H1 (cell line): ENCODE data around the gene RAB7B. TPM values are rescaled to one million over a fixed set of nuclear protein-coding genes. Genes with fewer than 3 reads are reported as not detected.

ENCODE experiments used
- CTCF ChIA-PET: fragments of 300-600 bp; sonication (Branson Sonifier 250); formaldehyde crosslinking; loops from one replicate; lab custom pipeline; 2021; ENCODE audit not compliant: partially characterized antibody; lab: Charles Lee
- POLR2A ChIA-PET: fragments of 300-600 bp; sonication (Branson Sonifier 250); formaldehyde crosslinking; loops from one replicate; lab custom pipeline; 2021; ENCODE audit warnings: inconsistent platforms; ENCODE audit not compliant: partially characterized antibody; lab: Charles Lee
- DNase-seq, 2 experiments: peaks; one replicate each; pipeline versions ENCODE4 v3.0.0 to v3.0.0-alpha.2; 2010 to 2022; ENCODE audit warnings: low spot score in 2 of 2, low read depth in 1 of 2, mixed read lengths in 1 of 2
- FAIRE-seq: peaks from 2 replicates; lab custom pipeline; 2011; peaks lifted over from hg19 to GRCh38; lab: Jason Lieb, UNC
- H2AFZ ChIP-seq: 2 replicates; pipeline ENCODE4 v1.8.1; 2012; ENCODE audit warnings: low read length, inconsistent platforms
- H2AK5ac ChIP-seq: 2 replicates; pipeline ENCODE4 v1.6.1; 2013; ENCODE audit warnings: low read depth, low read length
- H2BK120ac ChIP-seq: replicated peaks from 2 replicates; pipeline ENCODE3; 2013; ENCODE audit warnings: low read depth, low read length, inconsistent platforms
- H2BK12ac ChIP-seq: 2 replicates; pipeline ENCODE4 v1.6.1; 2013; ENCODE audit warnings: low read depth, low read length
- H2BK15ac ChIP-seq: 2 replicates; pipeline ENCODE4 v1.6.1; 2013; ENCODE audit warnings: low read length
- H2BK20ac ChIP-seq: 2 replicates; pipeline ENCODE4 v1.6.1; 2013; ENCODE audit warnings: low read length
- H2BK5ac ChIP-seq: 2 replicates; pipeline ENCODE4 v1.6.1; 2013; ENCODE audit warnings: low read depth, low read length
- H3K14ac ChIP-seq: 2 replicates; pipeline ENCODE4 v1.6.1; 2013; ENCODE audit warnings: inconsistent platforms; ENCODE audit not compliant: insufficient read length
- H3K18ac ChIP-seq: 2 replicates; pipeline ENCODE4 v1.6.1; 2013; ENCODE audit warnings: low read length; ENCODE audit errors: extremely low read depth
- H3K23ac ChIP-seq: 2 replicates; pipeline ENCODE4 v1.6.1; 2013; ENCODE audit warnings: inconsistent platforms; ENCODE audit not compliant: insufficient read length
- H3K23me2 ChIP-seq: 2 replicates; pipeline ENCODE4 v1.6.1; 2013; ENCODE audit warnings: low read depth, low read length
- H3K27ac ChIP-seq: 2 replicates; pipeline ENCODE4 v1.6.1; 2011; ENCODE audit warnings: low read depth, low read length, inconsistent platforms
- H3K27me3 ChIP-seq, 4 experiments: replicated peaks in 1 of 4; 1 replicate in 1 of 4; 2 replicates in 3 of 4; pipeline versions ENCODE4 v1.6.1 to v1.8.1; 2011 to 2013; ENCODE audit warnings: low read length in 3 of 4, mild to moderate bottlenecking in 3 of 4, inconsistent platforms in 2 of 4, mixed read lengths in 2 of 4, moderate library complexity in 1 of 4; ENCODE audit not compliant: control insufficient read depth in 3 of 4, insufficient read depth in 3 of 4; ENCODE audit errors: extremely low read depth in 1 of 4
- H3K36me3 ChIP-seq, 4 experiments: 2 replicates each; pipeline versions ENCODE4 v1.6.1 to v1.8.1; 2011 to 2013; ENCODE audit warnings: mild to moderate bottlenecking in 4 of 4, low read length in 3 of 4, moderate library complexity in 2 of 4, control low read depth in 1 of 4, inconsistent platforms in 1 of 4; ENCODE audit not compliant: insufficient read depth in 4 of 4, control insufficient read depth in 2 of 4
- H3K4ac ChIP-seq: replicated peaks from 2 replicates; pipeline ENCODE3; 2013; ENCODE audit warnings: low read length, low read depth, mixed read lengths, inconsistent platforms; ENCODE audit not compliant: insufficient read length
- H3K4me1 ChIP-seq, 4 experiments: replicated peaks in 1 of 4; 1 replicate in 1 of 4; 2 replicates in 3 of 4; pipeline versions ENCODE4 v1.6.1 to v1.8.1; 2011 to 2013; ENCODE audit warnings: low read length in 3 of 4, inconsistent platforms in 2 of 4, mixed read lengths in 1 of 4; ENCODE audit not compliant: insufficient read depth in 4 of 4, control insufficient read depth in 3 of 4
- H3K4me2 ChIP-seq, 2 experiments: 2 replicates each; pipeline versions ENCODE4 v1.6.1 to v1.8.1; 2011 to 2013; ENCODE audit warnings: low read depth in 2 of 2, low read length in 2 of 2, control low read depth in 1 of 2, inconsistent platforms in 1 of 2, mild to moderate bottlenecking in 1 of 2; ENCODE audit not compliant: insufficient read depth in 1 of 2
- H3K4me3 ChIP-seq, 4 experiments: fragments of 200-600, 300-600 bp in 1 of 4; sonication (generic), shearing (Covaris generic), sonication (Bioruptor Twin) in 1 of 4; 2 replicates each; pipeline versions ENCODE4 v1.5.1 to v1.8.1; 2011 to 2016; ENCODE audit warnings: low read length in 4 of 4, low read depth in 3 of 4, control low read depth in 2 of 4, inconsistent platforms in 2 of 4, mild to moderate bottlenecking in 2 of 4, mixed read lengths in 1 of 4, moderate library complexity in 1 of 4; ENCODE audit not compliant: insufficient read depth in 2 of 4; ENCODE audit errors: extremely low read depth in 1 of 4
- H3K56ac ChIP-seq: replicated peaks from 2 replicates; pipeline ENCODE3; 2013; ENCODE audit warnings: low read depth, mild to moderate bottlenecking, mixed read lengths, low read length, inconsistent platforms; ENCODE audit not compliant: insufficient read length
- H3K79me1 ChIP-seq: 2 replicates; pipeline ENCODE4 v1.6.1; 2013; ENCODE audit warnings: low read depth, low read length, control low read depth
- H3K79me2 ChIP-seq, 2 experiments: 2 replicates each; pipeline versions ENCODE4 v1.6.1 to v1.8.1; 2012 to 2013; ENCODE audit warnings: low read length in 2 of 2, mild to moderate bottlenecking in 2 of 2, inconsistent platforms in 1 of 2; ENCODE audit not compliant: insufficient read depth in 2 of 2, control insufficient read depth in 1 of 2
- H3K9ac ChIP-seq, 4 experiments: replicated peaks in 1 of 4; 1 replicate in 1 of 4; 2 replicates in 3 of 4; pipeline versions ENCODE4 v1.6.1 to v1.8.1; 2011 to 2013; ENCODE audit warnings: low read depth in 3 of 4, low read length in 3 of 4, control low read depth in 2 of 4, mild to moderate bottlenecking in 2 of 4, moderate library complexity in 2 of 4, inconsistent platforms in 1 of 4; ENCODE audit errors: extremely low read depth in 1 of 4
- H3K9me3 ChIP-seq, 2 experiments: 2 replicates each; pipeline versions ENCODE4 v1.6.1 to v1.8.1; 2012 to 2013; ENCODE audit warnings: mild to moderate bottlenecking in 2 of 2, moderate library complexity in 2 of 2, control low read depth in 1 of 2, inconsistent platforms in 1 of 2, low read depth in 1 of 2, low read length in 1 of 2, mixed read lengths in 1 of 2; ENCODE audit not compliant: insufficient read depth in 2 of 2
- H4K20me1 ChIP-seq, 2 experiments: replicated peaks in 1 of 2; 2 replicates each; pipeline versions ENCODE3 to v1.8.1; 2011 to 2013; ENCODE audit warnings: inconsistent platforms in 2 of 2, low read length in 2 of 2, mild to moderate bottlenecking in 1 of 2; ENCODE audit not compliant: insufficient read depth in 2 of 2, control insufficient read depth in 1 of 2
- H4K5ac ChIP-seq: 2 replicates; pipeline ENCODE4 v1.6.1; 2013; ENCODE audit warnings: low read length, low read depth, mixed read lengths, inconsistent platforms; ENCODE audit not compliant: insufficient read length
- H4K8ac ChIP-seq: 2 replicates; pipeline ENCODE4 v1.8.0; 2013; ENCODE audit warnings: mild to moderate bottlenecking, moderate library complexity, low read length, inconsistent platforms; ENCODE audit not compliant: insufficient read depth; ENCODE audit errors: extremely low read depth
- H4K91ac ChIP-seq: replicated peaks from 2 replicates; pipeline ENCODE3; 2013; ENCODE audit warnings: low read length, mixed read lengths, inconsistent platforms; ENCODE audit not compliant: insufficient read length
- BRCA1 ChIP-seq: IDR thresholded peaks from 2 replicates; pipeline ENCODE4 v1.6.1; 2012; ENCODE audit warnings: low read depth, low read length, improper control_type of control experiment
- CHD1 ChIP-seq: IDR thresholded peaks from 2 replicates; pipeline ENCODE4 v1.6.1; 2012; ENCODE audit warnings: low read depth, low read length, improper control_type of control experiment
- JUN ChIP-seq: IDR thresholded peaks from 2 replicates; pipeline ENCODE4 v1.6.1; 2011; ENCODE audit warnings: low read depth, mild to moderate bottlenecking, improper control_type of control experiment, low read length
- KDM4A ChIP-seq: IDR thresholded peaks from one replicate; pipeline ENCODE4 v1.7.1; 2012; ENCODE audit warnings: low read depth, mild to moderate bottlenecking, moderate library complexity, low read length, inconsistent platforms; ENCODE audit not compliant: severe bottlenecking
- MAFK ChIP-seq: IDR thresholded peaks from 2 replicates; pipeline ENCODE4 v1.6.1; 2012; ENCODE audit warnings: low read depth, mild to moderate bottlenecking, improper control_type of control experiment, low read length
- RFX5 ChIP-seq: IDR thresholded peaks from 2 replicates; pipeline ENCODE4 v1.6.1; 2011; ENCODE audit warnings: low read depth, low read length, improper control_type of control experiment, borderline replicate concordance
- RNF2 ChIP-seq: fragments of 200-900, 300-1000 bp; sonication (generic); IDR thresholded peaks from 2 replicates; pipeline ENCODE4 v1.7.1; 2016; ENCODE audit warnings: borderline replicate concordance, low read depth, mild to moderate bottlenecking, antibody characterized with exemption, low read length; ENCODE audit not compliant: poor library complexity, severe bottlenecking; ENCODE audit errors: missing control alignments
- SAP30 ChIP-seq: fragments of 300-600 bp; sonication (generic); IDR thresholded peaks from 2 replicates; pipeline ENCODE4 v1.7.1; 2012; ENCODE audit warnings: low read length, moderate library complexity, mild to moderate bottlenecking, inconsistent platforms; ENCODE audit not compliant: insufficient read depth, insufficient replicate concordance
- SIRT6 ChIP-seq: IDR thresholded peaks from one replicate; pipeline ENCODE4 v1.7.1; 2012; ENCODE audit warnings: low read length, inconsistent platforms
- SP1 ChIP-seq: IDR thresholded peaks from 2 replicates; pipeline ENCODE4 v1.6.1; 2011; ENCODE audit warnings: low read depth, low read length
- SP2 ChIP-seq: IDR thresholded peaks from 2 replicates; pipeline ENCODE4 v1.6.1; 2012; ENCODE audit warnings: mild to moderate bottlenecking, low read length, inconsistent platforms
- WGBS, 2 experiments: shearing (Covaris generic) in 1 of 2; methylation state at CpG; one replicate each; pipeline versions ENCODE4 v1.1.6 to v1.1.7; 2013 to 2015; ENCODE audit warnings: low lambda C conversion rate in 2 of 2, mixed read lengths in 2 of 2, inconsistent platforms in 1 of 2, low coverage in 1 of 2, missing lambda C conversion rate in 1 of 2; ENCODE audit not compliant: insufficient replicate concordance in 2 of 2, insufficient coverage in 1 of 2, insufficient read length in 1 of 2; ENCODE audit errors: extremely low coverage in 1 of 2, missing lambda C conversion rate in 1 of 2; 5-methylcytosine and 5-hydroxymethylcytosine counted together
- polyA plus RNA-seq, 7 experiments: library from polyadenylated mRNA; depleted of rRNA in 3 of 7; stranded (reverse) in 5 of 7; unstranded in 2 of 7; fragments of >200 nt in 5 of 7; fragments of 200-250 nt in 2 of 7; gene quantifications; 1 replicate in 5 of 7; 2 replicates in 1 of 7; 4 replicates in 1 of 7; pipeline versions ENCODE4 v1.2.1 to v1.2.3, GENCODE V29; 2011 to 2013; ENCODE audit warnings: missing spikeins in 2 of 7, mixed read lengths in 2 of 7
- total RNA-seq: library from RNA; stranded (reverse); fragmentation: NEBNext Ultra II Directional; extraction: Animal tissue kit (Norgen Biotek cat#: 25700); gene quantifications from 2 replicates; pipeline ENCODE4 v1.2.1, GENCODE V29; 2021

The RAB7B gene
- total and polyA plus RNA-seq, 2 of the 8 experiments (the other 6 are each of a cell fraction or from before 2014, with no cell fraction given): 0.05 TPM; not detected in 1

- H2BK12ac ChIP-seq: no peak overlapping the region
- H3K9ac ChIP-seq: no peak overlapping the region
- H3K4ac ChIP-seq: no peak overlapping the region
- ChIA-PET POLR2A (interaction anchor here (0.9 kb wide), 1 partner anchor 281 kb away, joined by 3 read pairs; no protein-coding TSS in a partner anchor), CTCF (interaction anchor here (0.6 to 7.7 kb wide), 19 partner anchors 8 to 1855 kb away, joined by 3 to 166 read pairs (median 7); no protein-coding TSS in a partner anchor)
- no peak overlapping the region for H3K14ac ChIP-seq
- no peak overlapping the region for H3K23ac ChIP-seq
- FAIRE-seq: no peak
- no peaks in the 10 kb centered on the region for H3K27me3 ChIP-seq
- H2AFZ ChIP-seq: no peak overlapping the region
- no peaks in the 10 kb centered on the region for H3K9me3 ChIP-seq
- H4K8ac ChIP-seq: no peak overlapping the region
- no peaks in the 10 kb centered on the region for H3K79me2 ChIP-seq
- no peak overlapping the region for H3K4me2 ChIP-seq
- no peaks in the 10 kb centered on the region for H4K20me1 ChIP-seq
- no peak overlapping the region for H4K91ac ChIP-seq
- peaks cover 0 to 3% (median 0%) of the 10 kb centered on the region in 4 experiments; a peak in 2 of 7 replicates for H3K4me1 ChIP-seq
- H3K27ac ChIP-seq: no peak overlapping the region
- 81% methylated on average over 4 of the region's 4 CpGs; no CpG with 5 or more reads in 1 of the 2 experiments for WGBS, 2 experiments
- H3K18ac ChIP-seq: no peak overlapping the region
- H3K36me3 ChIP-seq: no peaks in the 10 kb centered on the region
- H2BK120ac ChIP-seq: no peak overlapping the region
- no peaks in the 10 kb centered on the region for H3K79me1 ChIP-seq
- no peak overlapping the region for H2BK20ac ChIP-seq
- H2BK15ac ChIP-seq: no peak overlapping the region
- H3K23me2 ChIP-seq: no peaks in the 10 kb centered on the region
- TF ChIP-seq SP2 (no peak), SIRT6 (no peak), KDM4A (no peak), MAFK (no peak), RFX5 (no peak), SAP30 (no peak), RNF2 (no peak), JUN (no peak), BRCA1 (no peak), SP1 (no peak), CHD1 (no peak)
- H4K5ac ChIP-seq: no peak overlapping the region
- no peak for DNase-seq
- H3K4me3 ChIP-seq: no peak overlapping the region
- H2BK5ac ChIP-seq: no peak overlapping the region
- H2AK5ac ChIP-seq: no peak overlapping the region
- no peak overlapping the region for H3K56ac ChIP-seq
Measured at GRCh38 chr1:206030191-206030590, 27.0 kb upstream of the RAB7B start.
